Right kidney (tissue), 1 donor: ENCODE results near the gene PILRA.
"Not testable (repeated sequence)": the region's sequence is repeated elsewhere in the genome, so short reads cannot be mapped to it uniquely, and the experiment has no call there.

Experiments used
- DNase-seq: peaks from one replicate; pipeline ENCODE4 v3.0.0-alpha.2; 2016

PILRA gene

GRCh38 chr7:100435401-100436304 lies 62.4 kb downstream of the PILRA start:
- DNase-seq: peak; percentile 73

- no peak for DNase-seq
Observed at GRCh38 chr7:100437150-100438100, 64.1 kb downstream of the PILRA start.

DNA sequence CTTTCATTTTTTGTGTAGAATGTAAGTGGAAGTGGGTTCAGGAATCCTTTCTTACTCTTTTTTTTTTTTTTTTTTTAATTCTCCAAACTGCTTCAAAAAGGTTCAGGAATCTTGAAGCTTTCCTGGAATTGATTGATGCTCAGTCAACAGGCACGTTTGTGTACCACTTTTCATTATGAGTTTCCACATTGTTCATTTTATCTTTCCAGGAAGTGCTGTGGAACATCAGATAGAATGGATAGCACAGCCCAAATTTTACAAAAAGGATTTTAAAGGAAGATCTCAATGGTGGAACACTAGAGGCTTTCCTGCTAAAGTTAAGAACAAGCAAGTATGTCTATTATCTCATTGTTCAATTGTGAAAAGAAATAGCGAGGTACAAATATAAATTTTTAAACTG lies 64.9 kb downstream of the PILRA start:
- DNase-seq: no peak

DNA sequence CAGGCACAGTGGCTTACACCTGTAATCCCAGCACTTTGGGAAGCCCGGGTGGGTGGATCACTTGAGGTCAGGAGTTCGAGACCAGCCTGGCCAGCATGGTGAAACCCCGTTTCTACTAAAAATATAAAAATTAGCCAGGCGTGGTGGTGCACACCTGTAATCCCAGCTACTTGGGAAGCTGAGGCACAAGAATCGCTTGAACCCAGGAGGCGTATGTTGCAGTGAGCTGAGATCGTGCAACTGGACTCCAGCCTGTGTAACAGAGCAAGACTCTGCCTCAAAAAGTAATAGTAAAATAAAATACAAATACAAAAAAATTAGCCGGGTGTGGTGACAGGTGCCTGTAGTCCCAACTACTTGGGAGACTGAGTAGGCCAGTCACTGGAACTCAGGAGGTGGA lies 65.4 kb downstream of the PILRA start:
- not testable (repeated sequence) for DNase-seq

DNA sequence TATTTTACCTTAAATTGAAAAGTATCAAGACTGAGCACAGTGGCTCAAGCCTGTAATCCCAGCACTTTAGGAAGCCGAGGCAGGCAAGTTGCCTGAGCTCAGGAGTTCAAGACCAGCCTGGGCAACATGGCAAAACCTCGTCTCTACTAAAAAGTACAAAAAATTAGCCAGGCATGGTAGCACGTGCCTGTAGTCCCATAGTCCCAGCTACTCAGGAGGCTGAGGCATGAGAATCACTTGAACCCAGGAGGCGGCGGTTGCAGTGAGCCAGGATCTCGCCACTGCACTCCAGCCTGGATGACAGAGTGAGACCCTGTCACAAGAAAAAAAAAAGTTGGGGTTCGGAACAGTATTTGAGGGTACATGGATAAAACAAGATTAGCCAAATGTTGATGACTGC lies 66.0 kb downstream of the PILRA start:
- not testable (repeated sequence) for DNase-seq

DNA sequence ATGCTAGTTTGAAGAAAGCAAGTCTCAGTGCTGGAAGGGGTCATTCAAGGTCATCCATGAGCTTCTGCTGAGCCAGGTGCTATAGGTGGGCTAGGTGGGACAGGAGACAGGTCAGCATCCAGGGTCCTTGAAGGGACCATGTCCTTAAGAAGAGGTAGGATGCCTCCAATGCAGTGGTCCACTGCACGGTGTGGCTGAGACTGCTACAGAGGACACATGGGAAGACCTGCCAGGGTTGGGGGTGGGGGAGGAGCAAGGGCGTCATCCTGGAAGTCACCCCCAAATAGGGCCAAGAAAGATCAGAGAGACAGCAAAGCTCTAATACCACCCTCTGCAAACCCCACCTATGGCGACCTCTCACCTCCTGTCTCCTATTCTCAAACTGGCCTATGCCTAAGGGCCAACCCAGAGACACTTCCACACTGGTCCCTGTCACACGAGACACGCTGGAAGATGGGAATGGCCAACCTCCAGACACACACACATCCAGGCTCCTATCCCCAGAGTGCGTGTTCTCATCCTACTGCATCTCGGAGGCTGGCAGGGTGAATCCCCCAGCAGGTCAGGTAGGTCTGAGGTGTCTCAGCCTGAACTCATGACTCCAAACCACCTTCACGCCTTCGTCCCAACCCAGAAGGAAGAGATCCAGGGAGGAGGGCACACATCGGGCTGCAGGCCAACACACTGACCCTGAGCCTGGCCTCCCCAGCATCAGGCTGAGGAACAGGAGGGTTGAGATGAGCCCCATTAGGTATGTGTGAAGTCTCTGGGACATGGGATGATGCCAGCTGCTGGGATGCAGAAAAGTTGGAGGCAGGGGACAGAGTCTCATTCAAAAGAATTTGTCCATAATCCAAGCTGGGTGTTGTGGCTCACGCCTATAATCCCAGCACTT lies 68.6 kb downstream of the PILRA start:
- no peak for DNase-seq

DNA sequence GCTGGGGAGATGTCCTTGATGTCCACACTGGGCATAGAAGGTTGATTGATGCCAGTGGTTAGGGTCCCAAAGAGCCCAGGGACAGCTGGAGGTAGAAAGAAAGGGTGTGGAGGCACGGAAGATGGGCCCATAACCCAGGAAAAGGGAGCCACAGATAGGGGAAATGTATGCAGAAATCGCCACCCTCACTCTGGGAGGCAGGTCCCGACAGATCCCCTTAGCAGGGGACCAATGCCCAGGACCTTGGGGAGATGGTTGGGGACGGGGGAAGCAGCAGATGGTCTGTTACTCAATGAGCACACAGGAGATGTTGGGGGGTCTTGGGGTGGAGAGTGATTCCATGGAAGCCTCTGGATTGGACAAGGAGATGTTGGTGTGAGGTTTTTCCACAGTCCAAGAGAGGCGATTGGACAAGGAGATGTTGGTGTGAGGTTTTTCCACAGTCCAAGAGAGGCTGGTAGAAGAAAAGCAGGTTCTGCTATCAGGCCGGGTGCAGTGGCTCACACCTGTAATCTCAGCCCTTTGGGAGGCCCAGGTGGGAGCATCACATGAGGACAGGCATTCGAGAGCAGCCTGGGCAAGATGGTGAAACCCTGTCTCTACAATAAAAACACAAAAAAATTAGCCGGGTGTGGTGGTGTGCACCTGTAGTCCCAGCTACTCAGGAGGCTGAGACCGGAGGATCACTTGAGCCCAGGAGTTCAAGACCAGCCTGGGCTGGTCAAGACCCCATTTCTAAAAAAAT lies 70.0 kb downstream of the PILRA start:
- no peak for DNase-seq

- no peak for DNase-seq
Observed at GRCh38 chr7:100444311-100445278, 71.3 kb downstream of the PILRA start.

DNA sequence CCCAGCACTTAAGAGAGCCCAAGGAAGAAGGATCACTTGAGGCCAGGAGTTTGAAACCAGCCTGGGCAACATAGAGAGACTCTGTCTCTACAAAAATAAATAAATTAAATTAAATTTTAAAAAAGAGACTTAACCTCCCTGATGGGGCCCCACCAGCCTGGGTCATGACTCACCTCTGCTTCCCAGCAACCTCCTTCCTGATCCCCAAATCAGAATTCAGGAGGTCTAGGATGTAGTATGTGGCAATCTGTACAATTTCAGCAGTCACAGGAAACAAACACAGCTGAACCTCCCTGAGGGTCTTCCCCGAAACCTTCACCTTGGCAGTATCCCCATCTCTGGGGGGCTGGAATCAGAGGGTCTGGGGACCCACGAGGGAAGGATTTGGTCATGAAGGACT lies 72.8 kb downstream of the PILRA start:
- no peak for DNase-seq

DNA sequence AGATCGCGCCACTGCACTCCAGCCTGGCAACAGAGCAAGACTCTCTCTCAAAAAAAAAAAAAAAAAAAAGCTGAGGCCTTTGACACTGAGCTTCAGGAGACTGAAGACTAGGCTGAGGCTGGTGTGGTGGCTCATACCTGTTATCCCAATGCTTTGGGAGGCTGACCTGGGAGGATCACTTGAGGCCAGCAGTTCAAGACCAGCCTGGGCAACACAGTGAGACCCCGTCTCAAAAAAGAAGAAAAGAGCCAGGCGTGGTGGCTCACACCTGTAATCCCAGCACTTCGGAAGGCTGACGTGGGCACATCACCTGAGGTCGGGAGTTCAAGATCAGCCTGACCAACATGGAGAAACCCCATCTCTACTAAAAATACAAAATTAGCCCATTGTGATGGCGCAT lies 74.1 kb downstream of the PILRA start:
- not testable (repeated sequence) for DNase-seq

DNA sequence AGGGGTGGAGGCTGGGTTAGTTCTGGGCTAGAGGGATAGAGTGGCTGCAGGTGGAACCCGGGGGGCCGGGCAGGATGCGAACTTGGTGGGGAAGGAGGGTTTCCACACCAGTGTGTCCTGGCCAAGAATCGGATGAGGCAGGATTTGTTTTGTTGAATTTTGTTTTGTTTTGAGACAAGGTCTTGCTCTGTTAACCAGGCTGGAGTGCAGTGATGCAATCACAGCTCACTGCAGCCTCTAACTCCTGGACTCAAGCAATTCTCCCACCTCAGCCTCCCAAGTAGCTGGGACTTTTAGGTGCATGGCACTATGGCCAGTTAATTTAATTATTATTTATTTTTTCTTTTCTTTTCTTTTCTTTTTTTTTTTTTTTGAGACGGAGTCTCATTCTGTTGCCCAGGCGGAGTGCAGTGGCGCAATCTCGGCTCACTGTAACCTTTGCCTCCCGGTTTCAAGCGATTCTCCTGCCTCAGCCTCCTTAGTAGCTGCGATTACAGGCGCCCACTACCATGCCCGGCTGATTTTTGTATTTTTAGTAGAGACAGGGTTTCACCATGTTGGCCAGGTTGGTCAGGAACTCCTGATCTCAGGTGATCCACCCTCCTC lies 76.0 kb downstream of the PILRA start:
- DNase-seq: no peak
